Activated CD8-positive, alpha-beta memory T cell treated with anti-CD3 and anti-CD28 coated beads for 36 hours (primary cell): ENCODE measurements around the gene B3GNT5. TPM values are rescaled to one million over a fixed set of nuclear protein-coding genes. Genes with fewer than 3 reads are reported as not detected.

Experiments
- CTCF ChIA-PET: fragments of 350-600 bp; sonication (Branson Sonifier 250); formaldehyde crosslinking; loops from one replicate; lab custom pipeline; 2021; ENCODE audit warnings: antibody characterized with exemption; lab: Charles Lee
- POLR2A ChIA-PET: fragments of 350-600 bp; sonication (Branson Sonifier 250); formaldehyde crosslinking; loops from one replicate; lab custom pipeline; 2021; ENCODE audit warnings: antibody characterized with exemption; lab: Charles Lee
- total RNA-seq, 2 experiments: library from RNA; stranded (reverse); gene quantifications; one replicate each; pipeline ENCODE4 v1.2.3, GENCODE V29; 2021

The B3GNT5 gene
- total RNA-seq, 2 experiments from 2014 or later, result 19.6 to 21.0 TPM

DNA sequence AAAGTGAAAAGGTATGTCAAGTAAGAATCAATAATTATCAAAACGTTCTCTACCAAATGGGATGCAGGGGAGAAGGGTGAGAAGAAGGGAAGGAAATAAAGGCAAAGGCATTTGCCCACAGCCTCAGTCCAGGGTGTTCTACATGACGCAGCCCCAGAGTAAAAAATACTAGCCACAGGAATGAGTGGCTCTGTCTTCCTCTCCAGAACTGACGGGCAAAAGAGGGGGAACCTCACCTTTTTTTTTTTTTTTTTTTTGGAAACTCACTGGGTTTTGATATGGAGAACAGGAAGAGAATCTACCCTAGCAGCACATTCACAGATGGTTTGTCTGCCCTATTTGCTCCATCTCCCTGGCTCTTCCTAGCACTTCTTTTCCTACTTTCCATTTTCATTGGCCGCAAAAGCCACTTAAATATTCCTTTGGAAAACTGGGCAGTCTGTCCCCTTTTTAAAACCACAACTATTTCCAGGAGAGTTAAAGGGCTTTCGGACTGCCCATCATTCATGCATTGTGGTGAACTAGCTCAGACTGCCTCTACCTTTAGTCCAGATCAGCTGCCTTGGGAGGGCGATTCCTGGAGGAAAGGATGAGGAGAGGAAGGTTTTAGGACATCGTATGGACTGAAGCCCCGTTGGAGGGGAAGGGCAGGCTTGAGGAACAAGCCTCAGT is 28.2 kb downstream of the B3GNT5 start:
- CTCF ChIA-PET, result interaction anchor here (0.5 to 1.1 kb wide), 3 partner anchors 102 to 602 kb away, joined by 3 to 4 read pairs (median 3); no protein-coding TSS in a partner anchor
- POLR2A ChIA-PET, result no interaction called here

GRCh38 chr3:183283886-183284285 is 30.8 kb downstream of the B3GNT5 start:
- ChIA-PET POLR2A (no interaction called here), CTCF (interaction anchor here (0.7 to 1.4 kb wide), 3 partner anchors 97 to 101 kb away, joined by 3 to 4 read pairs (median 3); no protein-coding TSS in a partner anchor)

- POLR2A ChIA-PET, result interaction anchor here (2.2 to 2.4 kb wide), 2 partner anchors 17 to 19 kb away, joined by 6 to 17 read pairs; no protein-coding TSS in a partner anchor
- CTCF ChIA-PET, result interaction anchor here (0.7 to 1.9 kb wide), 5 partner anchors 10 to 101 kb away, joined by 3 to 5 read pairs (median 3); no protein-coding TSS in a partner anchor
These were observed 31.5 kb downstream of the B3GNT5 start for GRCh38 chr3:183284570-183284969.

DNA sequence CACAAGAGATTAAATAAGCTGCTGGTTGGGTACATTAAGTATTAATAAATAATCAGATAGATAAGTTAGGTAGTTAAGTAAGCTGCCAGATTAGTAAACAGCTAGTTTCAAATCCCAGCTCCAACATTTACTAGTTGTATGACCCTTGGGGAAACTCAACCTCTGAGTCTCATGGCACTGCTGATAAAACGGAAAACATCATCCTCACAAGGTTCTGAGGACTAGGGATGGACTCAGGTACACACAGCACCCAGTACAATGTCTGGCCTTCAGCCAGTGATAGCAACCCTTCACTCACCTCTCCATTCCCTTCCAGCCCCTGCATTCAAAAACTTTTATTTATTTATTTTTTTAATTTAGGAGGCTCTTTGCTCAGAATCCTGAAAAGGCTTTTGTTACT is 32.3 kb downstream of the B3GNT5 start:
- CTCF ChIA-PET, result interaction anchor here (1.1 to 1.9 kb wide), 3 partner anchors 9 to 101 kb away, joined by 3 to 5 read pairs (median 3); no protein-coding TSS in a partner anchor
- POLR2A ChIA-PET, result interaction anchor here (2.2 to 2.4 kb wide), 2 partner anchors 18 to 20 kb away, joined by 6 to 17 read pairs; no protein-coding TSS in a partner anchor

- CTCF ChIA-PET, result interaction anchor here (0.5 to 1.9 kb wide), 7 partner anchors 8 to 349 kb away, joined by 3 to 5 read pairs (median 3); no protein-coding TSS in a partner anchor
- POLR2A ChIA-PET, result interaction anchor here (2.2 to 2.4 kb wide), 2 partner anchors 18 to 20 kb away, joined by 6 to 17 read pairs; no protein-coding TSS in a partner anchor
These were observed 32.9 kb downstream of the B3GNT5 start for GRCh38 chr3:183285828-183286457.

GRCh38 chr3:183287301-183287971 is 34.4 kb downstream of the B3GNT5 start:
- ChIA-PET POLR2A (no interaction called here), CTCF (no interaction called here)

- ChIA-PET CTCF (no interaction called here), POLR2A (no interaction called here)
These were observed 35.1 kb downstream of the B3GNT5 start for GRCh38 chr3:183288117-183288516.

DNA sequence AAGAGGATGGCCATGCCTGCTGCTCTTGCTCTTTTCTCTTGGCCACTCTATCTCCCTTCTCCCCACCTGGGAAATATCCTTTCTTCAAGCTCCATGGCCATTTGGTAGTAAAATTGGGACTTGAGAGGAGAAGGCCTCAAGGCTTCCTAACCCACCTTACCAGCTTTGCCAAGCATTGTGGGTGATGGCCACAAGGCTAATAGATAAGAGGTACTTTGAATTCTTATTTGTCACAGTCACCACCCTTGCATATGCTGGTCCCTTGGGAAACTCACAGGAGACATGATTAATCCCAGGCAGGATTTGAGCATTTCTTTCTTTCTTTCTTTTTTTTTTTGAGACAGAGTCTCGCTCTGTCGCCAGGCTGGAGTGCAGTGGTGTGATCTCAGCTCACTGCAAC is 37.2 kb downstream of the B3GNT5 start:
- ChIA-PET POLR2A (no interaction called here), CTCF (no interaction called here)

- CTCF ChIA-PET, result interaction anchor here (0.7 to 1.5 kb wide), 2 partner anchors 74 to 88 kb away, joined by 3 read pairs; no protein-coding TSS in a partner anchor
- POLR2A ChIA-PET, result no interaction called here
These were observed 38.5 kb downstream of the B3GNT5 start for GRCh38 chr3:183291497-183292031.

DNA sequence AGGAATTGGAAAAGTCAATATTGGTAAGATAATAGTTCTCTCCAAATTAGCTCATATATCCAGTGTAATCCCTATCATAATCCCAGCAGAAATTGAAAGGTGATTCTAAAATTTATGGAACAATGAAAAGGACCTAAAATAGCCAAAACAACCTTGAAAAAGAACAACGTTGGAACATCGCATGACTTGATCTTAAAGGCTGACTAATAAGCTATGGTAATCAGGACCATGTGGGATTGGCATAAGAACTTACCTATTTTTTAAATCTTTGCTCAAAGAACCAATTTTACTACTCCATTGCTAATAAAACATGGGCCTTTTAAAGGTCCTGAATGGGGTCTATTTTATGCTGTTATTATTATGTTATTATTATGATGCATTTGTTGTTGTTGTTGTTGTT is 40.9 kb downstream of the B3GNT5 start:
- CTCF ChIA-PET, result interaction anchor here (1.9 kb wide), 1 partner anchor 9 kb away, joined by 5 read pairs; no protein-coding TSS in a partner anchor

DNA sequence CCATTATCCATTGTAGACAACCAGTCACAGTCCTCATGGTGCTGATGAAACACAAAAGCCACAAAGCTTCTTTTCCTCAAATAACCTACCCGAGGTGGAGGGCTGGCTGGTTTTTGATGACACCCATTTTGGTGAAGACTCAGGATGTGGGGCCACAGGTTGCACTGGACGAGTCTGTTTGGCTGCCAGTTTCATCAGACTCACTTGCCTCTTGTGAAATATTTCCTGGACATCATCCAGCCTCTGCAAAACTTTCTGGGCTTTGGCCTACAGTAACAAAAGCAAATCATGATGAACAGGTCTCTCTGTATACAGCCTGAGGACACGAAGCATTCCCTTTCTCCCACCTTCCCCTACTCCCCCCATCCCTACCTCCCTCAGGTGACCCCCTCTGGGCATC is 42.2 kb downstream of the B3GNT5 start:
- POLR2A ChIA-PET, result no interaction called here
- CTCF ChIA-PET, result interaction anchor here (1.9 kb wide), 1 partner anchor 10 kb away, joined by 5 read pairs; no protein-coding TSS in a partner anchor

More for the DNA sequence above, 40.9 kb downstream of the B3GNT5 start:
- POLR2A ChIA-PET, result no interaction called here

- ChIA-PET POLR2A (no interaction called here), CTCF (no interaction called here)
These were observed 43.9 kb downstream of the B3GNT5 start for GRCh38 chr3:183296944-183297343.

- POLR2A ChIA-PET, result no interaction called here
These were observed 45.7 kb downstream of the B3GNT5 start for GRCh38 chr3:183298701-183299153.

DNA sequence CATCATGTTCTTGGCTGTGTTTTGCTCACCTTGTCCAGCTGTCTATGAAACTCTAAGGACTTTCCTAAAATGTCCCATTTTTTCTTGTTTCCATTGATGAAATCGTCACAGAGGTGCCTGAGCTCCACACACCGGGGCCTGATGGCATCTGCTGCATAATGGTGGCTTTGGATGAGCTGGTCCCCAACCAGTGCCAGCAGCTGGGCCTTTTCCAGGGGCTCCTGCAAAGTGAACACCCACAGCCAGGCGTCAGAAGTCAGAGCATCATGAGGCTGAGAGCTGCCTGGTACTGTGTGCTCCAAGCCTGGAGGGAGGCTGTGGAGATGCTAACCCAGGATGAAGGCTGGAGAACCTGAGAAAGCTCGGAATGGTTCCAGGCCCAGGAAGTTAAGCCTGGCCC is 46.9 kb downstream of the B3GNT5 start:
- CTCF ChIA-PET, result interaction anchor here (0.5 kb wide), 1 partner anchor 190 kb away, joined by 3 read pairs; no protein-coding TSS in a partner anchor

More at GRCh38 chr3:183298701-183299153, 45.7 kb downstream of the B3GNT5 start:
- CTCF ChIA-PET, result no interaction called here

DNA sequence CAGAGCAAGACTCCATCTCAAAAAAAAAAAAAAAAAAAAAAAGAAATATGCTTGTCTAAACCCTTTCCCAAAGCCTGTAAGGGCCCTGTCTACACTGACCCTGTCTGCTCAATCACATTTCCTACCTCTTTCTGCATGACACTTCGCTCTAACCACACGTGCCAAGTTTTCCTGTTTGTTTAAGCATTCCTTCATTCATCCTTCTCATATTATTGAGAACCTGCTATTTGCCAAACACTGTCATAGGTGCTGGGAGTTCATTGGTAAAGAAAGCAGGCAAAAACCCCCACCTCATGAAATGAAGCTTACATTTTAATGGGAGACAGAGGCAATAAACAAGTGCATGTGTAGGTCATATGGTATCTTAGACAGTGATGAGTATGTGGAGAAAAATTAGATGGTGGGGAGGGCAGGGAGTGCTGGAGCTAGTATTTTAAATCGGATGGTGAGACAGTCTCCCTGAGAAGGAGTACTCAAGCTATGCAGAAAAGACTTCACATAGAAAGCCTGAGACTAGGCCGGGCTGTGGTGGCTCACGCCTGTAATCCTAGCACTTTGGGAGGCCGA is 48.0 kb downstream of the B3GNT5 start:
- CTCF ChIA-PET, result no interaction called here
- POLR2A ChIA-PET, result no interaction called here

More for the DNA sequence above, 46.9 kb downstream of the B3GNT5 start:
- POLR2A ChIA-PET, result no interaction called here

GRCh38 chr3:183301937-183302580 is 49.0 kb downstream of the B3GNT5 start:
- ChIA-PET POLR2A (no interaction called here), CTCF (no interaction called here)

- POLR2A ChIA-PET, result no interaction called here
- CTCF ChIA-PET, result no interaction called here
These were observed 50.6 kb downstream of the B3GNT5 start for GRCh38 chr3:183303690-183304089.
